Fibroblast of pulmonary artery (primary cell): ENCODE measurements around the gene TPM2.

Source experiments
- DNase-seq: peaks from one replicate; pipeline ENCODE4 v3.0.0-alpha.2; 2010; ENCODE audit warnings: low read depth
- H3K4me3 ChIP-seq: replicated peaks from 2 replicates; pipeline ENCODE4 v1.5.1; 2011; ENCODE audit warnings: low read depth, mild to moderate bottlenecking, control low read depth, low read length, moderate library complexity
- TF ChIP-seq, protein P1 (sequence below): IDR thresholded peaks from 2 replicates; pipeline ENCODE4 v1.5.1; 2011; ENCODE audit warnings: mild to moderate bottlenecking, control low read depth, low read length, inconsistent platforms; ENCODE audit errors: missing control alignments

The TPM2 gene

GRCh38 chr9:35656831-35657545, 32.7 kb downstream of the TPM2 start:
- peak; percentile 60 for DNase-seq

GRCh38 chr9:35656348-35656747, 33.4 kb downstream of the TPM2 start:
- TF ChIP-seq, protein P1, sequence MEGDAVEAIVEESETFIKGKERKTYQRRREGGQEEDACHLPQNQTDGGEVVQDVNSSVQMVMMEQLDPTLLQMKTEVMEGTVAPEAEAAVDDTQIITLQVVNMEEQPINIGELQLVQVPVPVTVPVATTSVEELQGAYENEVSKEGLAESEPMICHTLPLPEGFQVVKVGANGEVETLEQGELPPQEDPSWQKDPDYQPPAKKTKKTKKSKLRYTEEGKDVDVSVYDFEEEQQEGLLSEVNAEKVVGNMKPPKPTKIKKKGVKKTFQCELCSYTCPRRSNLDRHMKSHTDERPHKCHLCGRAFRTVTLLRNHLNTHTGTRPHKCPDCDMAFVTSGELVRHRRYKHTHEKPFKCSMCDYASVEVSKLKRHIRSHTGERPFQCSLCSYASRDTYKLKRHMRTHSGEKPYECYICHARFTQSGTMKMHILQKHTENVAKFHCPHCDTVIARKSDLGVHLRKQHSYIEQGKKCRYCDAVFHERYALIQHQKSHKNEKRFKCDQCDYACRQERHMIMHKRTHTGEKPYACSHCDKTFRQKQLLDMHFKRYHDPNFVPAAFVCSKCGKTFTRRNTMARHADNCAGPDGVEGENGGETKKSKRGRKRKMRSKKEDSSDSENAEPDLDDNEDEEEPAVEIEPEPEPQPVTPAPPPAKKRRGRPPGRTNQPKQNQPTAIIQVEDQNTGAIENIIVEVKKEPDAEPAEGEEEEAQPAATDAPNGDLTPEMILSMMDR, result no peak
- H3K4me3 ChIP-seq, result no peak overlapping the region
- DNase-seq, result no peak

More at GRCh38 chr9:35656831-35657545, 32.7 kb downstream of the TPM2 start:
- H3K4me3 ChIP-seq, result peak overlapping the region; percentile 44
- TF ChIP-seq, protein P1, result no peak

DNA sequence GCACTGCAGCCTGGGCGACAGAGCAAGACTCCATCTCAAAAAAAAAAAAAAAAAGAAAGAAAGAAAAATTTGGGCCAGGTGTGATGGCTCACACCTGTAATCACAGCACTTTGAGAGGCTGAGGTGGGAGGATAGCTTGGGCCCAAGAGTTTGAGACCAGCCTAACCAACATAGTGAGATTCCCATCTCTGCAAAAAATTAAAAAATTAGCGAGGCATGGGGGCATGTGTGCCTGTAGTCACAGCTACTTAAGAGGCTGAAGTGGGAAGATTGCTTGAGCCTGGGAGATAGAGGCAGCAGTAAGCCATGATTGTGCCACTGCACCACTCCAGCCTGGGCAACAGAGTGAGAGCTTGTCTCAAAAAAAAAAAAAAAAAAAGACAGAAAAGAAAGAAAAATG, 36.1 kb downstream of the TPM2 start:
- TF ChIP-seq, protein P1, result no peak
- DNase-seq, result no peak
- no peak overlapping the region for H3K4me3 ChIP-seq

DNA sequence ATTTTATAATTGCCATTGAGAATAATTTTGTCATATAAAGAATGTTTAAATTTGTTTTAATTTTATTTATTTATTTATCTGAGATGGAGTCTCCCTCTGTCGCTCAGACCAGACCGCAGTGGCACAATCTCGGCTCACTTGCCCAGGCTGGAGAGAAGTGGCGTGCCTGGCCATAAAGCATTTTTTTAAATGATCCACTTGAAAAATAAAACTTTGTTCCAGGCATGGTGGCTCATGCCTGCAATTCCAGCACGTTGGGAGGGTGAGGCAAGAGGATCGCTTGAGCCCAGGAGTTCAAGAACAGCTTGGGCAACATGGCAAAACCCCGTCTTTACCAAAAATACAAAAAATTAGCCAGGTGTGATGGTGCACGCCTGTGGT, 36.9 kb downstream of the TPM2 start:
- TF ChIP-seq, protein P1, result no peak

GRCh38 chr9:35651956-35652828, 37.5 kb downstream of the TPM2 start:
- peak; percentile 77 for DNase-seq
- no peak overlapping the region for H3K4me3 ChIP-seq
- TF ChIP-seq, protein P1, result no peak

More for the DNA sequence above, 36.9 kb downstream of the TPM2 start:
- no peak overlapping the region for H3K4me3 ChIP-seq
- no peak for DNase-seq

- DNase-seq, result no peak
- no peak within 1 kb of the TSS for H3K4me3 ChIP-seq
- TF ChIP-seq, protein P1, result no peak
These were observed 39.2 kb downstream of the TPM2 start, which contains the start of gene SIT1 for GRCh38 chr9:35650341-35651158. Gene SIT1, minus strand, starts transcription at chr9:35650931. Its CDS starts 78 bp downstream, at chr9:35650853.
